ENCODE results near the gene C1orf35.
A peak's percentile ranks its signal among the peaks of the same experiment; 100 is the strongest.

The C1orf35 gene

GRCh38 chr1:228063251-228064191, 39.6 kb downstream of the C1orf35 start:
- no peak for DNase-seq (ENCODE audit: low spot score)

- DNase-seq (ENCODE audit: low spot score): no peak
Observed at GRCh38 chr1:228062812-228063211, 40.3 kb downstream of the C1orf35 start.

GRCh38 chr1:228062085-228062791, 40.9 kb downstream of the C1orf35 start:
- no peak for DNase-seq (ENCODE audit: low spot score)

- no peak for DNase-seq (ENCODE audit: low spot score)
Observed at GRCh38 chr1:228061411-228062084, 41.6 kb downstream of the C1orf35 start.

- peak; percentile 35 for DNase-seq (ENCODE audit: low spot score)
Observed at GRCh38 chr1:228060458-228061190, 42.5 kb downstream of the C1orf35 start.

GRCh38 chr1:228059634-228060457, 43.3 kb downstream of the C1orf35 start:
- peak; percentile 92 for DNase-seq (ENCODE audit: low spot score)

- no peak for DNase-seq (ENCODE audit: low spot score)
Observed at GRCh38 chr1:228058949-228059633, 44.0 kb downstream of the C1orf35 start.

GRCh38 chr1:228058172-228058948, 44.8 kb downstream of the C1orf35 start:
- no peak for DNase-seq (ENCODE audit: low spot score)
